Heart right ventricle (tissue), 16 donors: ENCODE data around the gene SLC25A34. TPM values are rescaled to one million over a fixed set of nuclear protein-coding genes. Genes with fewer than 3 reads are reported as not detected.

Experiments used
- ATAC-seq, 8 donors: fragments of 200-7000 bp; cut with Tn5 transposase; one replicate each; pipeline ENCODE4 v1.9.1; 2020; ENCODE audit warnings: mild to moderate bottlenecking in 8 of 8, moderate library complexity in 8 of 8, moderate number of reproducible peaks in 1 of 8
- DNase-seq, 2 donors: peaks; one replicate each; pipeline ENCODE4 v3.0.0-alpha.2; 2020
- H3K27ac ChIP-seq, 10 donors: fragments of 200-600 bp; sonication (generic) in 2 of 10; one replicate each; pipeline versions ENCODE4 v1.5.0 to v1.8.0; 2020 to 2022; ENCODE audit warnings: mild to moderate bottlenecking in 3 of 10
- H3K27me3 ChIP-seq, 7 donors: fragments of 200-600 bp; one replicate each; pipeline ENCODE4 v1.8.0; 2021 to 2022; ENCODE audit warnings: mild to moderate bottlenecking in 2 of 7
- H3K36me3 ChIP-seq, 9 donors: fragments of 200-600 bp; sonication (generic) in 1 of 9; one replicate each; pipeline versions ENCODE4 v1.5.0 to v1.8.0; 2020 to 2022; ENCODE audit warnings: mild to moderate bottlenecking in 2 of 9
- H3K4me1 ChIP-seq, 9 donors: fragments of 200-600 bp; sonication (generic) in 1 of 9; one replicate each; pipeline versions ENCODE4 v1.5.0 to v1.8.0; 2020 to 2022; ENCODE audit warnings: mild to moderate bottlenecking in 4 of 9
- H3K4me3 ChIP-seq, 10 donors: fragments of 200-600 bp; sonication (generic) in 2 of 10; one replicate each; pipeline versions ENCODE4 v1.5.0 to v1.8.0; 2020 to 2022; ENCODE audit warnings: mild to moderate bottlenecking in 7 of 10, moderate library complexity in 2 of 10
- H3K9me3 ChIP-seq, 11 donors: fragments of 200-600 bp in 10 of 11; sonication (generic) in 2 of 11; one replicate each; pipeline versions ENCODE4 v1.5.0 to v1.8.0; 2013 to 2022; ENCODE audit warnings: mild to moderate bottlenecking in 2 of 11, control low read depth in 1 of 11, moderate library complexity in 1 of 11
- WGBS, 2 donors: extraction: QIAGEN DNeasy Blood & Tissue Kit; methylation state at CpG; one replicate each; pipeline ENCODE4 v1.1.7; 2013; ENCODE audit warnings: inconsistent platforms in 1 of 2; 5-methylcytosine and 5-hydroxymethylcytosine counted together
- intact Hi-C, 10 donors: fragments of 100-400 bp; cut with DNase I; formaldehyde crosslinking; loops; one replicate each; pipeline versions ENCODE4 v1.11.1 to v1.14.2; 2022
- polyA plus RNA-seq, 2 donors: library from polyadenylated mRNA; stranded (reverse); fragments of 200-250 nt; gene quantifications; one replicate each; pipeline ENCODE4 v1.2.3, GENCODE V29; 2013
- total RNA-seq, 10 donors: library from RNA; stranded (reverse); fragmentation: NEBNext Ultra II Directional in 3 of 10; extraction: Animal tissue kit (Norgen Biotek cat#: 25700) in 3 of 10; gene quantifications; one replicate each; pipeline versions ENCODE4 v1.2.1 to v1.2.4, GENCODE V29; 2021 to 2023
- TF ChIP-seq, protein P1 (sequence below), 9 donors: fragments of 200-600 bp; sonication (generic) in 2 of 9; IDR thresholded peaks; one replicate each; pipeline versions ENCODE4 v1.5.0 to v1.8.0; 2021 to 2022; ENCODE audit warnings: antibody characterized with exemption in 9 of 9, mild to moderate bottlenecking in 5 of 9, moderate library complexity in 1 of 9
- donor health status: Arrhythmogenic right ventricular cardiomyopathy.
- donor health status: ischemic (EF 13 %, LVEDD 7.1; RV severe dilation, severe dysfunction).
- donor health status: healthy with polysubstance abuse.
- donor health status: DM: no; HTN: yes; CAD: no.
- donor health status: DM: no; HTN: no; CAD: no.
- donor health status: ischemic (EF 25% LVEDD 6.9; RV normal size, moderate dysfunction).
- donor health status: ischemic (EF 25% LVEDD 5.7; RV mildly dilated, moderate dysfunction).
- donor health status: healthy.
- donor health status: DM: yes; HTN: yes; CAD: no.
- donor health status: Ischemic cardiomyopathy.
- donor health status: ischemic (EF 35%, LVEDD 5.7; RV mildly dilated, moderate dysfunction).
- donor health status: nonischemic (EF 11% LVEDD 7.7; RV severe dilation, severe dysfunction).
- donor health status: DM: yes; HTN: yes; CAD: no.
- donor health status: PGD.
- donor health status: ischemic (EF 29% LVEDD 5.4; RV normal size, mild dysfunction).
- donor health status: nonischemic (EF 23%, LVEDD 6.1; RV moderate dilation, normal function).

Gene SLC25A34
- total and polyA plus RNA-seq, 12 donors: 1.1 to 44.9 (median 13.6) TPM

DNA sequence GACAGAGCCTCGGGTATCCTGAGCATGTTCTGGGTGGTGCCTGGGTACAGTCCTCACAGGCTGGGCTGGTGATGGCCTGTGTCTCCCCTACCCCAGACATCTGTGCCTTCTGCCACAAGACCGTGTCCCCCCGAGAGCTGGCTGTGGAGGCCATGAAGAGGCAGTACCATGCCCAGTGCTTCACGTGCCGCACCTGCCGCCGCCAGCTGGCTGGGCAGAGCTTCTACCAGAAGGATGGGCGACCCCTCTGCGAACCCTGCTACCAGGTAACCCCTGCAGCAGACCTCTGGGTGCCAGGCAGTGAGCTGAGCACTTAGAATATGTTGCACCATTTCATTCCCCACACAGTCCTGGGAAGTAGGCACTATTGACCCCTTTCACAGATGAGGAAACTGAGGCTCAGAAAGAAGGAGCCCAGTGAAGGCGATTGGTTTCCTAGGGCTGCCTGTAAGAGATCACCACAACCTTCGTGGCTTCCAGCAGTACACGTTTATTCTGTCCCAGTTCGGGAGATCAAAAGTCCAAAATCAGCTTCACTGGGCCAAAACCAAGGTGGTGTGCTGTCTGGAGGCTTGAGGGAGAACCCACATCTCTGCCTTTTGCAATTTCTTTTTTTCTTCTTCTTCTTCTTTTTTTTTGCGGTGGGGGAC, 34.4 kb downstream of the SLC25A34 start:
- 94 to 97% methylated on average over 14 of the region's 14 CpGs for WGBS, 2 donors
- no peak overlapping the region for H3K27ac ChIP-seq
- intact Hi-C loops: no loop called here
- peaks cover 0 to 6% (median 0%) of the 10 kb centered on the region in 9 donors for H3K4me1 ChIP-seq
- H3K4me3 ChIP-seq: no peak overlapping the region
- H3K27me3 ChIP-seq: no peaks in the 10 kb centered on the region
- ATAC-seq: no peak
- TF ChIP-seq, protein P1, sequence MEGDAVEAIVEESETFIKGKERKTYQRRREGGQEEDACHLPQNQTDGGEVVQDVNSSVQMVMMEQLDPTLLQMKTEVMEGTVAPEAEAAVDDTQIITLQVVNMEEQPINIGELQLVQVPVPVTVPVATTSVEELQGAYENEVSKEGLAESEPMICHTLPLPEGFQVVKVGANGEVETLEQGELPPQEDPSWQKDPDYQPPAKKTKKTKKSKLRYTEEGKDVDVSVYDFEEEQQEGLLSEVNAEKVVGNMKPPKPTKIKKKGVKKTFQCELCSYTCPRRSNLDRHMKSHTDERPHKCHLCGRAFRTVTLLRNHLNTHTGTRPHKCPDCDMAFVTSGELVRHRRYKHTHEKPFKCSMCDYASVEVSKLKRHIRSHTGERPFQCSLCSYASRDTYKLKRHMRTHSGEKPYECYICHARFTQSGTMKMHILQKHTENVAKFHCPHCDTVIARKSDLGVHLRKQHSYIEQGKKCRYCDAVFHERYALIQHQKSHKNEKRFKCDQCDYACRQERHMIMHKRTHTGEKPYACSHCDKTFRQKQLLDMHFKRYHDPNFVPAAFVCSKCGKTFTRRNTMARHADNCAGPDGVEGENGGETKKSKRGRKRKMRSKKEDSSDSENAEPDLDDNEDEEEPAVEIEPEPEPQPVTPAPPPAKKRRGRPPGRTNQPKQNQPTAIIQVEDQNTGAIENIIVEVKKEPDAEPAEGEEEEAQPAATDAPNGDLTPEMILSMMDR (IDR thresholded peaks at IDR 0.05): no peak
- H3K9me3 ChIP-seq: no peaks in the 10 kb centered on the region
- peaks cover 0 to 83% (median 13%) of the 10 kb centered on the region in 9 donors for H3K36me3 ChIP-seq
- DNase-seq: no peak

DNA sequence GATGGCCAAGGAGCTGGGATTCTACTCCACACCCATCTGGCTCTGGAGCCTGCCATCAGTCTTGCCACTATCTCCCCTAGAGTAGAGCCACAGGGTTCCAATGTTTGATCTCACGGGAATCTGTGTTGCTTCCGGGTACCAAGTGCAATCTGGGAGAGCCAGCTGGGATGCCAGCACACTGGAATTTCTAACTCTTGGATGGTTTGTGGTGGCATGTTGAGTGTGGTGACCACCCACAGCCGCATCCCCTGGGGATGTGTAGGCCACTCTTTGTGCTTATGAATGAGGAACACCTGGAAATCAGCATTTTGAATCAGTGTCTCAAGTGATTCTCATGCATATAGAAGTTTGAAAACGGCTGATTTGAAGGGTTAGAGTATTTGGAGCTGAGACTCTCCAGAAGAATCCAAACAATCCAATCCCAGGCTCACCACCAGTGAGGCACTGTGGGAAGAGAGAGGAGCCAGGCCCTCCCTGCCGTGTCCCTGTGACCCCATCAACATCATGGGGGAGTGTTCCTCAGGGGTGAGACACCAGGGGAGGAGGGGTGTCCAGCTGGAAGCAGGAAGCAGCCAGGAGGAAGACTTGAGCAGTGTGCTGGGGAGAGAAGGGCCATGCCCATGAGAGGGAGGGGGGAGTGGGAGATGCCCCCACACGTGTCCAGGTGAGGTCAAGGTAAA, 35.9 kb downstream of the SLC25A34 start:
- WGBS, 2 donors: 64 to 66% methylated on average over 6 of the region's 6 CpGs
- Histone ChIP-seq H3K36me3 (peaks cover 0 to 90% (median 13%) of the 10 kb centered on the region in 9 donors), H3K27ac (no peak overlapping the region), H3K27me3 (no peaks in the 10 kb centered on the region), H3K4me3 (no peak overlapping the region), H3K4me1 (no peaks in the 10 kb centered on the region), H3K9me3 (no peaks in the 10 kb centered on the region)
- ATAC-seq (peak in 1 of 8 donors; percentile 27), DNase-seq (no peak)
- TF ChIP-seq, protein P1 (IDR thresholded peaks at IDR 0.05): no peak
- intact Hi-C loops: no loop called here

DNA sequence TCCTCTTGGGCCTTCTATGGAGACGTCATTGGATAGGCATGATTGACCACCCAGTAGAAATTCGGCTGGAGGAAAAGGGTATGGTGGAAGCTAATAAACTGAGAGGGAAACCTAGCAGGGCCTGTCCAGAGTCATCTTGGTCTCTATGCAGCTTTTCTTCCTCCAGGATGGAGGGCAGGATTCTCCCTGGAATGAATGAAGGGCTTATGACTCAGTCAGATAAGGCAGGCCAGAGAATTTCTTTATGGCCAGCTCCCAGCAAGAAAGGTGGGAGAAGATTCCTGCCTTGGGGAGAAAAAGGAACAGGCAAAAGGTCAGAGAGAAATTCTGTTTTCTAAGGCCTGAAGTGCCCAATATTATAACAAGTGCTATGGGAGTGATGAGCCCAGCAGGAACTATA, 39.6 kb downstream of the SLC25A34 start:
- H3K9me3 ChIP-seq: no peaks in the 10 kb centered on the region
- ATAC-seq (no peak), DNase-seq (no peak)
- no peak overlapping the region for H3K4me3 ChIP-seq
- no peak overlapping the region for H3K27ac ChIP-seq
- no peaks in the 10 kb centered on the region for H3K27me3 ChIP-seq
- peaks cover 0 to 6% (median 0%) of the 10 kb centered on the region in 9 donors for H3K4me1 ChIP-seq
- intact Hi-C loops: no loop called here
- peaks cover 0 to 92% (median 10%) of the 10 kb centered on the region in 9 donors for H3K36me3 ChIP-seq
- 62 to 85% methylated on average over 2 of the region's 2 CpGs for WGBS, 2 donors
- TF ChIP-seq, protein P1 (IDR thresholded peaks at IDR 0.05): no peak

DNA sequence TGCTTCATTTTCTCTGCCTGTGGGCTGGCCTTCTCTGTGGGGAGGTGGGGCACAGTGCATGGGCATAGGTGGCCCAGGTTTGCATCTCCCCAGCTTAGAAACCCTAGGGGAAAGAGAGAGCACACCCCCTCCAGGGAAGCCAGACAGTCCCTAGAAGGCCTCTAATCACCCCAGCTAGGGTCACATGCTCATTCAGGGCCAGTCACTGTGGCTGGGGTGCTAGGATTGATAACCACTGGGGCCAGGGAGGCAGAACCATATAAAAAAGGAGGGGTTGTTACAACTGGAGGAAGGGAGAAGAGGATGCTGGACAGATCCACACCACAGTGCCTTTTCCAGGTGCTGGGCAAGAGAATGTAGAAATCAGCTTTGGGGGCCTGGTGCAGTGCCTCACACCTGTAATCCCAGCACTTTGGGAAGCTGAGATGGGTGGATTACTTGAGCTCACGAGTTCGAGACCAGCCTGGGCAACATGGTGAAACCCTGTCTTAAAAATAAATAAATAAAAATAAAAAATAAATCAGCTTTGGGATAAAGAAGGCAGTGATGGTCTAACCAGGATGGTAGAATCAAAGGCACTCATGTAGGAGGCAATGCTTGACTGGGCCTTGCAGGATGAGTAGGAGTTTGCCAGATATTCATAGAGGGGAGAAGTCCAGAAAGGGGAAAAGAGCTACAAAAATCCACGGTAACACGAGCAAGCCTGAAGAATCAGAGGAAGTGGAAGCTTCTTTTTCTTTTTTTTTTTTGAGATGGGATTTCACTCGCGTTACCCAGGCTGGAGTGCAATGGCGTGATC, 42.0 kb downstream of the SLC25A34 start:
- intact Hi-C loops: no loop called here
- H3K4me1 ChIP-seq: peaks cover 0 to 6% (median 0%) of the 10 kb centered on the region in 9 donors
- no peaks in the 10 kb centered on the region for H3K9me3 ChIP-seq
- DNase-seq (no peak), ATAC-seq (no peak)
- no peaks in the 10 kb centered on the region for H3K27me3 ChIP-seq
- peaks cover 0 to 86% (median 2%) of the 10 kb centered on the region in 9 donors for H3K36me3 ChIP-seq
- TF ChIP-seq, protein P1 (IDR thresholded peaks at IDR 0.05): no peak
- H3K27ac ChIP-seq: no peak overlapping the region
- H3K4me3 ChIP-seq: no peak overlapping the region
- WGBS, 2 donors: 88 to 92% methylated on average over 7 of the region's 7 CpGs
